Fibroblast of villous mesenchyme (primary cell): ENCODE data around the gene RYR1. TPM values are rescaled to one million over a fixed set of nuclear protein-coding genes. Genes with fewer than 3 reads are reported as not detected.

Experiments used
- DNase-seq: peaks from one replicate; pipeline ENCODE4 v3.0.0-alpha.2; 2010; ENCODE audit warnings: low read depth
- H3K4me3 ChIP-seq: 2 replicates; pipeline ENCODE4 v1.5.1; 2011; ENCODE audit warnings: low read depth, mild to moderate bottlenecking, low read length
- CTCF ChIP-seq: IDR thresholded peaks from 2 replicates; pipeline ENCODE4 v1.5.1; 2012; ENCODE audit warnings: low read depth, mild to moderate bottlenecking, low read length; ENCODE audit not compliant: insufficient read depth
- total RNA-seq: library from RNA; depleted of rRNA; stranded (reverse); fragments of >200 nt; gene quantifications from 2 replicates; pipeline ENCODE4 v1.2.3, GENCODE V29; 2012

Gene RYR1
- total RNA-seq, 1 donor, result under 0.01 TPM

- H3K4me3 ChIP-seq, result peak overlapping the region; percentile 50
- no peak for TF ChIP-seq CTCF
- peak; percentile 20 for DNase-seq
Observed at GRCh38 chr19:38417544-38418506, 15.7 kb upstream of the RYR1 start.

- no peak for TF ChIP-seq CTCF
- no peak for DNase-seq
- H3K4me3 ChIP-seq, result no peak overlapping the region
Observed at GRCh38 chr19:38420935-38421334, 12.6 kb upstream of the RYR1 start.

GRCh38 chr19:38421856-38422255 lies 11.6 kb upstream of the RYR1 start:
- H3K4me3 ChIP-seq, result no peak overlapping the region
- DNase-seq, result no peak
- no peak for TF ChIP-seq CTCF

GRCh38 chr19:38422438-38422837 lies 11.1 kb upstream of the RYR1 start:
- no peak for TF ChIP-seq CTCF
- no peak overlapping the region for H3K4me3 ChIP-seq
- DNase-seq, result no peak

GRCh38 chr19:38424272-38424671 lies 9.2 kb upstream of the RYR1 start:
- no peak overlapping the region for H3K4me3 ChIP-seq
- no peak for DNase-seq
- TF ChIP-seq CTCF, result no peak

- TF ChIP-seq CTCF, result no peak
- no peak for DNase-seq
- H3K4me3 ChIP-seq, result no peak overlapping the region
Observed at GRCh38 chr19:38425222-38425809, 8.2 kb upstream of the RYR1 start.
